GM23338 (cell line): ENCODE data around the gene PPP1R18.
A peak's percentile ranks its signal among the peaks of the same experiment; 100 is the strongest.

Experiments
- CTCF ChIP-seq, 2 experiments: fragments of 200-600 bp in 1 of 2; sonication (generic) in 1 of 2; conservative IDR thresholded peaks; 2 replicates each; pipeline versions ENCODE4 v1.5.1 to v1.6.1; 2016 to 2017; ENCODE audit warnings: antibody characterized with exemption in 2 of 2, low read depth in 2 of 2, mild to moderate bottlenecking in 2 of 2, moderate library complexity in 1 of 2
- EZH2 ChIP-seq: fragments of 200-600 bp; sonication (generic); IDR thresholded peaks from one replicate; pipeline ENCODE4 v1.8.0; 2017; ENCODE audit warnings: antibody characterized with exemption, mild to moderate bottlenecking, low read depth; ENCODE audit not compliant: unreplicated experiment
- EZH2phosphoT487 ChIP-seq: fragments of 200-600 bp; sonication (generic); IDR thresholded peaks from one replicate; pipeline ENCODE4 v1.8.1; 2018; ENCODE audit warnings: antibody characterized with exemption; ENCODE audit not compliant: unreplicated experiment
- JUNB ChIP-seq: IDR thresholded peaks from one replicate; pipeline ENCODE4 v1.6.1; 2016; ENCODE audit warnings: antibody characterized with exemption; ENCODE audit not compliant: unreplicated experiment
- NANOG ChIP-seq: IDR thresholded peaks from 2 replicates; pipeline ENCODE4 v1.6.1; 2016; ENCODE audit warnings: antibody characterized with exemption, borderline replicate concordance
- POLR2AphosphoS5 ChIP-seq: IDR thresholded peaks from 2 replicates; pipeline ENCODE4 v1.6.1; 2016; ENCODE audit warnings: antibody characterized with exemption, low read depth
- REST ChIP-seq: IDR thresholded peaks from one replicate; pipeline ENCODE4 v1.6.1; 2018; ENCODE audit warnings: antibody characterized with exemption; ENCODE audit not compliant: unreplicated experiment
- ZNF331 ChIP-seq: fragments of 250-450 bp; sonication (Bioruptor Pico); IDR thresholded peaks from 2 replicates; pipeline ENCODE4 v1.5.0; 2020; ENCODE audit warnings: low read depth, mild to moderate bottlenecking, moderate library complexity
- ZNF462 ChIP-seq: fragments of 250-450 bp; sonication (Bioruptor Pico); IDR thresholded peaks from 2 replicates; pipeline ENCODE4 v1.5.0; 2020; ENCODE audit warnings: mild to moderate bottlenecking, moderate library complexity

- peak in 1 of 2 experiments; percentile 23; a peak in 1 of 4 replicates for TF ChIP-seq CTCF (conservative IDR thresholded peaks at IDR 0.05; ENCODE audit: low read depth in 2 of 2)
- TF ChIP-seq EZH2 = no peak
- TF ChIP-seq POLR2AphosphoS5 = peak; percentile 99
- TF ChIP-seq REST = no peak
- no peak for TF ChIP-seq EZH2phosphoT487
- TF ChIP-seq NANOG = no peak
- no peak for TF ChIP-seq JUNB
- no peak for TF ChIP-seq ZNF331
- no peak for TF ChIP-seq ZNF462 (CRISPR knock-in tag)
Measured at GRCh38 chr6:30719791-30720737, 33.6 kb upstream of the PPP1R18 start, which contains the start of gene TUBB.
